Measurements from ENCODE around the gene SLC6A18.

SLC6A18 gene

DNA sequence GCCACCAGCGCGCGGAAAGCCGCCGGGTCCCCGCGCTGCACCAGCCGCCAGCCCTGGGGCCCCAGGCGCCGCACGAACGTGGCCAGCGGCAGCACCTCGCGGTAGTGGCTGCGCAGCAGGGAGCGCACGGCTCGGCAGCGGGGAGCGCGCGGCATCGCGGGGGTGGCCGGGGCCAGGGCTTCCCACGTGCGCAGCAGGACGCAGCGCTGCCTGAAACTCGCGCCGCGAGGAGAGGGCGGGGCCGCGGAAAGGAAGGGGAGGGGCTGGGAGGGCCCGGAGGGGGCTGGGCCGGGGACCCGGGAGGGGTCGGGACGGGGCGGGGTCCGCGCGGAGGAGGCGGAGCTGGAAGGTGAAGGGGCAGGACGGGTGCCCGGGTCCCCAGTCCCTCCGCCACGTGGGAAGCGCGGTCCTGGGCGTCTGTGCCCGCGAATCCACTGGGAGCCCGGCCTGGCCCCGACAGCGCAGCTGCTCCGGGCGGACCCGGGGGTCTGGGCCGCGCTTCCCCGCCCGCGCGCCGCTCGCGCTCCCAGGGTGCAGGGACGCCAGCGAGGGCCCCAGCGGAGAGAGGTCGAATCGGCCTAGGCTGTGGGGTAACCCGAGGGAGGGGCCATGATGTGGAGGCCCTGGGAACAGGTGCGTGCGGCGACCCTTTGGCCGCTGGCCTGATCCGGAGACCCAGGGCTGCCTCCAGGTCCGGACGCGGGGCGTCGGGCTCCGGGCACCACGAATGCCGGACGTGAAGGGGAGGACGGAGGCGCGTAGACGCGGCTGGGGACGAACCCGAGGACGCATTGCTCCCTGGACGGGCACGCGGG is 69.9 kb downstream of the SLC6A18 start, which contains the start of gene TERT:
Gene TERT, minus strand, starts transcription at position 234 of the 815 bp plus-strand sequence. Its CDS starts 79 bp downstream, at position 155.
- H3K9me3 ChIP-seq (ENCODE audit: control insufficient read depth, insufficient read depth, low read depth, low read length) = no peaks in the 10 kb centered on the region
- CTCF ChIA-PET = no interaction called here
- POLR2A ChIA-PET = interaction anchor here (0.6 kb wide), 1 partner anchor 169 kb away, joined by 3 read pairs; no protein-coding TSS in a partner anchor
- H3K4me3 ChIP-seq (ENCODE audit: low read depth, low read length) = no peak within 1 kb of the TSS; the same call in 1 of the 2 replicates
- no peaks in the 10 kb centered on the region for H3K36me3 ChIP-seq (ENCODE audit: control insufficient read depth in 2 of 2, insufficient read depth in 1 of 2, low read length in 2 of 2)
- H3K27ac ChIP-seq (ENCODE audit: extremely low read depth, low read depth, low read length) = no peak within 1 kb of the TSS
- H3K4me1 ChIP-seq (ENCODE audit: control insufficient read depth, insufficient read depth, low read length) = peaks cover 6% of the 10 kb centered on the region; the same call in 1 of the 2 replicates
- TF ChIP-seq ZBTB17 (tag by site-specific recombination; IDR thresholded peaks at IDR 0.05) = no peak
- peak; percentile 16; the same call in 1 of the 2 replicates for TF ChIP-seq ZIC2 (tag by site-specific recombination; IDR thresholded peaks at IDR 0.05)
- no peak for TF ChIP-seq ZFP69B (tag by site-specific recombination; IDR thresholded peaks at IDR 0.05)
- no peak for TF ChIP-seq REPIN1 (tag by site-specific recombination; IDR thresholded peaks at IDR 0.05; ENCODE audit: low read depth)
- no peak for TF ChIP-seq ZNF433 (tag by site-specific recombination; IDR thresholded peaks at IDR 0.05; ENCODE audit: low read depth)
- no peak for TF ChIP-seq ZNF155 (tag by site-specific recombination; IDR thresholded peaks at IDR 0.05)
- TF ChIP-seq ZNF555 (tag by site-specific recombination; conservative IDR thresholded peaks at IDR 0.05) = no peak
- 0 out of 2 replicates have a peak, but pooled peaks have one; percentile 20 for TF ChIP-seq ZNF677 (tag by site-specific recombination; IDR thresholded peaks at IDR 0.05)
- TF ChIP-seq, protein P1, sequence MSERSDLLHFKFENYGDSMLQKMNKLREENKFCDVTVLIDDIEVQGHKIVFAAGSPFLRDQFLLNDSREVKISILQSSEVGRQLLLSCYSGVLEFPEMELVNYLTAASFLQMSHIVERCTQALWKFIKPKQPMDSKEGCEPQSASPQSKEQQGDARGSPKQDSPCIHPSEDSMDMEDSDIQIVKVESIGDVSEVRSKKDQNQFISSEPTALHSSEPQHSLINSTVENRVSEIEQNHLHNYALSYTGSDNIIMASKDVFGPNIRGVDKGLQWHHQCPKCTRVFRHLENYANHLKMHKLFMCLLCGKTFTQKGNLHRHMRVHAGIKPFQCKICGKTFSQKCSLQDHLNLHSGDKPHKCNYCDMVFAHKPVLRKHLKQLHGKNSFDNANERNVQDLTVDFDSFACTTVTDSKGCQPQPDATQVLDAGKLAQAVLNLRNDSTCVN (tag by site-specific recombination; optimal IDR thresholded peaks at IDR 0.05) = peak; percentile 22
- TF ChIP-seq ZNF292 (tag by site-specific recombination; IDR thresholded peaks at IDR 0.05; ENCODE audit: borderline replicate concordance, low read depth) = no peak
- TF ChIP-seq, protein P2, sequence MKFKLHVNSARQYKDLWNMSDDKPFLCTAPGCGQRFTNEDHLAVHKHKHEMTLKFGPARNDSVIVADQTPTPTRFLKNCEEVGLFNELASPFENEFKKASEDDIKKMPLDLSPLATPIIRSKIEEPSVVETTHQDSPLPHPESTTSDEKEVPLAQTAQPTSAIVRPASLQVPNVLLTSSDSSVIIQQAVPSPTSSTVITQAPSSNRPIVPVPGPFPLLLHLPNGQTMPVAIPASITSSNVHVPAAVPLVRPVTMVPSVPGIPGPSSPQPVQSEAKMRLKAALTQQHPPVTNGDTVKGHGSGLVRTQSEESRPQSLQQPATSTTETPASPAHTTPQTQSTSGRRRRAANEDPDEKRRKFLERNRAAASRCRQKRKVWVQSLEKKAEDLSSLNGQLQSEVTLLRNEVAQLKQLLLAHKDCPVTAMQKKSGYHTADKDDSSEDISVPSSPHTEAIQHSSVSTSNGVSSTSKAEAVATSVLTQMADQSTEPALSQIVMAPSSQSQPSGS (tag by site-specific recombination; IDR thresholded peaks at IDR 0.05; ENCODE audit: low read depth) = no peak
- no peak for TF ChIP-seq ZNF530 (tag by site-specific recombination; IDR thresholded peaks at IDR 0.05; ENCODE audit: low read depth)
- peak; percentile 68 for TF ChIP-seq ZFHX2 (tag by site-specific recombination; conservative IDR thresholded peaks at IDR 0.05)

DNA sequence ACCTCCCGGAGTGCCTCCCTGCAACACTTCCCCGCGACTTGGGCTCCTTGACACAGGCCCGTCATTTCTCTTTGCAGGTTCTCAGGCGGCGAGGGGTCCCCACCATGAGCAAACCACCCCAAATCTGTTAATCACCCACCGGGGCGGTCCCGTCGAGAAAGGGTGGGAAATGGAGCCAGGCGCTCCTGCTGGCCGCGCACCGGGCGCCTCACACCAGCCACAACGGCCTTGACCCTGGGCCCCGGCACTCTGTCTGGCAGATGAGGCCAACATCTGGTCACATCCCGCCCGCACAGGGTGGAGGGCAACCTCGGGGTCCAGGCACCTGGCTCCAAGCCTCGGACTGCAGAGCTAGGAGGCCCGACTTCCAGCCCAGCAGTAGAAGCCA is 70.5 kb downstream of the SLC6A18 start:
- no peak overlapping the region for H3K4me3 ChIP-seq (ENCODE audit: low read depth, low read length)
- no peaks in the 10 kb centered on the region for H3K36me3 ChIP-seq (ENCODE audit: control insufficient read depth in 2 of 2, insufficient read depth in 1 of 2, low read length in 2 of 2)
- H3K9me3 ChIP-seq (ENCODE audit: control insufficient read depth, insufficient read depth, low read depth, low read length) = no peaks in the 10 kb centered on the region
- ChIA-PET CTCF (interaction anchor here (0.6 kb wide), 1 partner anchor 356 kb away, joined by 3 read pairs; no protein-coding TSS in a partner anchor), POLR2A (interaction anchor here (0.6 kb wide), 1 partner anchor 170 kb away, joined by 3 read pairs; no protein-coding TSS in a partner anchor)
- H3K4me1 ChIP-seq (ENCODE audit: control insufficient read depth, insufficient read depth, low read length) = peaks cover 6% of the 10 kb centered on the region; the same call in 1 of the 2 replicates
- H3K27ac ChIP-seq (ENCODE audit: extremely low read depth, low read depth, low read length) = no peak overlapping the region
- TF ChIP-seq FEZF1 (tag by site-specific recombination; IDR thresholded peaks at IDR 0.05) = no peak
- TF ChIP-seq, protein P3, sequence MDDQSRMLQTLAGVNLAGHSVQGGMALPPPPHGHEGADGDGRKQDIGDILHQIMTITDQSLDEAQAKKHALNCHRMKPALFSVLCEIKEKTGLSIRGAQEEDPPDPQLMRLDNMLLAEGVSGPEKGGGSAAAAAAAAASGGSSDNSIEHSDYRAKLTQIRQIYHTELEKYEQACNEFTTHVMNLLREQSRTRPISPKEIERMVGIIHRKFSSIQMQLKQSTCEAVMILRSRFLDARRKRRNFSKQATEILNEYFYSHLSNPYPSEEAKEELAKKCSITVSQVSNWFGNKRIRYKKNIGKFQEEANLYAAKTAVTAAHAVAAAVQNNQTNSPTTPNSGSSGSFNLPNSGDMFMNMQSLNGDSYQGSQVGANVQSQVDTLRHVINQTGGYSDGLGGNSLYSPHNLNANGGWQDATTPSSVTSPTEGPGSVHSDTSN (CRISPR knock-in tag; IDR thresholded peaks at IDR 0.05) = no peak
- no peak for TF ChIP-seq ZNF624 (tag by site-specific recombination; IDR thresholded peaks at IDR 0.05)
- TF ChIP-seq, protein P4, sequence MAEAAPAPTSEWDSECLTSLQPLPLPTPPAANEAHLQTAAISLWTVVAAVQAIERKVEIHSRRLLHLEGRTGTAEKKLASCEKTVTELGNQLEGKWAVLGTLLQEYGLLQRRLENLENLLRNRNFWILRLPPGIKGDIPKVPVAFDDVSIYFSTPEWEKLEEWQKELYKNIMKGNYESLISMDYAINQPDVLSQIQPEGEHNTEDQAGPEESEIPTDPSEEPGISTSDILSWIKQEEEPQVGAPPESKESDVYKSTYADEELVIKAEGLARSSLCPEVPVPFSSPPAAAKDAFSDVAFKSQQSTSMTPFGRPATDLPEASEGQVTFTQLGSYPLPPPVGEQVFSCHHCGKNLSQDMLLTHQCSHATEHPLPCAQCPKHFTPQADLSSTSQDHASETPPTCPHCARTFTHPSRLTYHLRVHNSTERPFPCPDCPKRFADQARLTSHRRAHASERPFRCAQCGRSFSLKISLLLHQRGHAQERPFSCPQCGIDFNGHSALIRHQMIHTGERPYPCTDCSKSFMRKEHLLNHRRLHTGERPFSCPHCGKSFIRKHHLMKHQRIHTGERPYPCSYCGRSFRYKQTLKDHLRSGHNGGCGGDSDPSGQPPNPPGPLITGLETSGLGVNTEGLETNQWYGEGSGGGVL (tag by site-specific recombination; IDR thresholded peaks at IDR 0.05) = no peak
- TF ChIP-seq ZNF248 (tag by site-specific recombination; IDR thresholded peaks at IDR 0.05) = no peak
- no peak for TF ChIP-seq ZNF768 (tag by site-specific recombination; IDR thresholded peaks at IDR 0.05)
- TF ChIP-seq ZNF791 (tag by site-specific recombination; IDR thresholded peaks at IDR 0.05) = no peak
- TF ChIP-seq ZNF211 (tag by site-specific recombination; IDR thresholded peaks at IDR 0.05; ENCODE audit: low read depth) = no peak
- no peak for TF ChIP-seq SETDB1 (IDR thresholded peaks at IDR 0.05; ENCODE audit: insufficient read length, low read length)
- no peak for TF ChIP-seq ZNF221 (tag by site-specific recombination; IDR thresholded peaks at IDR 0.05; ENCODE audit: borderline replicate concordance)
- TF ChIP-seq ZNF37A (tag by site-specific recombination; IDR thresholded peaks at IDR 0.05) = no peak
- no peak for TF ChIP-seq HOXC10 (CRISPR knock-in tag; IDR thresholded peaks at IDR 0.05)
- no peak for TF ChIP-seq GLI2 (tag by site-specific recombination; IDR thresholded peaks at IDR 0.05; ENCODE audit: borderline replicate concordance, low read depth)
- no peak for TF ChIP-seq YY2 (tag by site-specific recombination; IDR thresholded peaks at IDR 0.05)
- TF ChIP-seq, protein P5, sequence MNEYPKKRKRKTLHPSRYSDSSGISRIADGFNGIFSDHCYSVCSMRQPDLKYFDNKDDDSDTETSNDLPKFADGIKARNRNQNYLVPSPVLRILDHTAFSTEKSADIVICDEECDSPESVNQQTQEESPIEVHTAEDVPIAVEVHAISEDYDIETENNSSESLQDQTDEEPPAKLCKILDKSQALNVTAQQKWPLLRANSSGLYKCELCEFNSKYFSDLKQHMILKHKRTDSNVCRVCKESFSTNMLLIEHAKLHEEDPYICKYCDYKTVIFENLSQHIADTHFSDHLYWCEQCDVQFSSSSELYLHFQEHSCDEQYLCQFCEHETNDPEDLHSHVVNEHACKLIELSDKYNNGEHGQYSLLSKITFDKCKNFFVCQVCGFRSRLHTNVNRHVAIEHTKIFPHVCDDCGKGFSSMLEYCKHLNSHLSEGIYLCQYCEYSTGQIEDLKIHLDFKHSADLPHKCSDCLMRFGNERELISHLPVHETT (tag by site-specific recombination; IDR thresholded peaks at IDR 0.05) = no peak
